ENCODE measurements around the gene EBF3. TPM values are rescaled to one million over a fixed set of nuclear protein-coding genes. Genes with fewer than 3 reads are reported as not detected.

The EBF3 gene
- total RNA-seq, 2 experiments from 2014 or later: not detected

DNA sequence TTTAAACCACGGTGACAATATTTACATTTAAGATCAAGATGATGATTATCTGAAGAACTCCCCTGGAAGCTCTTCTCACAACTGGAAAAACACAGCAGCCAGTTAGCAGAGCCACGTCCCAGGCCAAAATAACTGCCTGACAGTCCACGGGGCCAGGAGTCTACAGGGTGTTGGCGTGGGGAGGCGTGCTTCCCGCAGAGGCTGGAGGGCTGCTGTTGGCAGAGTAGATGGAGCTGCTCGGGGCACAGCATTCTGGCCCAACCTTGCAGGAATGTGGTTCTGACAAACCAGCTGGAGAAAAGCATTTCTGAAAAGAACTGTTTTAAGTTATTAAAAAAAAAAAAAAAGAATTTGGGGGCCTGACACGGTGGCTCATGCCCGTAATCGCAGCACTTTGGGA lies 177.9 kb downstream of the EBF3 start:
- H3K4me3 Mint-ChIP-seq: no peak overlapping the region
- Histone ChIP-seq H3K36me3 (ENCODE audit: insufficient read depth, low read length) (no peaks in the 10 kb centered on the region), H3K4me1 (ENCODE audit: insufficient read depth, low read length) (no peaks in the 10 kb centered on the region), H3K27ac (ENCODE audit: low read depth in 1 of 2, low read length in 2 of 2) (no peak overlapping the region), H3K4me3 (ENCODE audit: low read length) (no peak overlapping the region), H3K9me3 (ENCODE audit: control insufficient read depth in 1 of 2, insufficient read depth in 1 of 2, low read length in 2 of 2) (peaks cover 13 to 67% of the 10 kb centered on the region in 2 experiments), H3K27me3 (ENCODE audit: control insufficient read depth in 1 of 2, insufficient read depth in 2 of 2, low read length in 2 of 2) (no peaks in the 10 kb centered on the region)
- H3K27me3 Mint-ChIP-seq: no peaks in the 10 kb centered on the region
- peaks cover 12% of the 10 kb centered on the region for H3K36me3 Mint-ChIP-seq (ENCODE audit: low read depth)
- peaks cover 17% of the 10 kb centered on the region for H3K9me3 Mint-ChIP-seq
- intact Hi-C loops (cut with DNase I, micrococcal nuclease): no loop called here
- no peak overlapping the region for H3K27ac Mint-ChIP-seq
- ATAC-seq (ENCODE audit: poor library complexity) (no peak), DNase-seq (no peak)
- TF ChIP-seq CTCF (IDR thresholded peaks at IDR 0.05): no peak
- H3K4me1 Mint-ChIP-seq (ENCODE audit: low read depth): no peaks in the 10 kb centered on the region
- CTCF ChIA-PET: interaction anchor here (0.7 kb wide), 1 partner anchor 1066 kb away, joined by 3 read pairs; no protein-coding TSS in a partner anchor
- POLR2A ChIA-PET: no interaction called here

GRCh38 chr10:129785536-129785981 lies 178.5 kb downstream of the EBF3 start:
- H3K27me3 ChIP-seq (ENCODE audit: control insufficient read depth in 1 of 2, insufficient read depth in 2 of 2, low read length in 2 of 2): no peaks in the 10 kb centered on the region
- CTCF ChIA-PET: no interaction called here
- no peaks in the 10 kb centered on the region for H3K27me3 Mint-ChIP-seq
- no peak for TF ChIP-seq CTCF (IDR thresholded peaks at IDR 0.05)
- H3K4me3 ChIP-seq (ENCODE audit: low read length): no peak overlapping the region
- peaks cover 12% of the 10 kb centered on the region for H3K36me3 Mint-ChIP-seq (ENCODE audit: low read depth)
- H3K9me3 ChIP-seq (ENCODE audit: control insufficient read depth in 1 of 2, insufficient read depth in 1 of 2, low read length in 2 of 2): peaks cover 7 to 67% of the 10 kb centered on the region in 2 experiments
- POLR2A ChIA-PET: no interaction called here
- H3K4me3 Mint-ChIP-seq: no peak overlapping the region
- ATAC-seq (ENCODE audit: poor library complexity): no peak
- H3K9me3 Mint-ChIP-seq: peaks cover 14% of the 10 kb centered on the region
- H3K4me1 Mint-ChIP-seq (ENCODE audit: low read depth): no peaks in the 10 kb centered on the region
- H3K27ac Mint-ChIP-seq: no peak overlapping the region
- intact Hi-C loops (cut with DNase I, micrococcal nuclease): no loop called here
- H3K27ac ChIP-seq (ENCODE audit: low read depth in 1 of 2, low read length in 2 of 2): no peak overlapping the region
- H3K4me1 ChIP-seq (ENCODE audit: insufficient read depth, low read length): no peaks in the 10 kb centered on the region
- no peaks in the 10 kb centered on the region for H3K36me3 ChIP-seq (ENCODE audit: insufficient read depth, low read length)
- no peak for DNase-seq

Small RNA genes within 50 kb of the gene (microRNA-seq; reads per million reads assigned to microRNA genes)
- gene MIR4297 (ENCODE audit: borderline microRNAs expressed, borderline replicate concordance): not detected

Other genes with a start within 250 kb of the EBF3 start
- gene C10orf143, start 146.6 kb upstream of the EBF3 start, total RNA-seq: 1 to 10 TPM; 4.3 to 5.8 TPM
- gene GLRX3, start 172.1 kb upstream of the EBF3 start, total RNA-seq: 10 to 100 TPM; 25.4 to 29.7 TPM